BLaER1 treated with 17β-estradiol and CSF1 and Interleukin-3, amounts not matched to agents 10 nM and 100 nM (cell line): ENCODE data around the gene PRKAR2B.
"Not testable (repeated sequence)": the region's sequence is repeated elsewhere in the genome, so short reads cannot be mapped to it uniquely, and the experiment has no call there.

Experiments used
- H3K27ac ChIP-seq, 11 experiments: shearing (Covaris generic); formaldehyde crosslinking; 2 replicates each; pipeline ENCODE4 v1.8.1; 2022
- H3K27me3 ChIP-seq, 11 experiments: shearing (Covaris generic); formaldehyde crosslinking; 2 replicates each; pipeline ENCODE4 v1.8.1; 2022
- H3K36me3 ChIP-seq, 11 experiments: shearing (Covaris generic); formaldehyde crosslinking; 2 replicates each; pipeline ENCODE4 v1.8.1; 2022
- H3K4me1 ChIP-seq, 10 experiments: shearing (Covaris generic); formaldehyde crosslinking; 2 replicates each; pipeline ENCODE4 v1.8.1; 2022
- H3K4me2 ChIP-seq, 11 experiments: shearing (Covaris generic); formaldehyde crosslinking; 2 replicates each; pipeline ENCODE4 v1.8.1; 2022
- H3K4me3 ChIP-seq, 10 experiments: shearing (Covaris generic); formaldehyde crosslinking; 2 replicates each; pipeline ENCODE4 v1.8.1; 2022
- H3K9ac ChIP-seq, 11 experiments: shearing (Covaris generic); formaldehyde crosslinking; 2 replicates each; pipeline ENCODE4 v1.8.1; 2022
- H3K9me3 ChIP-seq, 11 experiments: shearing (Covaris generic); formaldehyde crosslinking; replicated peaks in 1 of 11; 2 replicates each; pipeline ENCODE4 v1.8.1; 2022
- H4K20me1 ChIP-seq, 11 experiments: shearing (Covaris generic); formaldehyde crosslinking; 2 replicates each; pipeline ENCODE4 v1.8.1; 2022
- Cebpa-rat ChIP-seq, 11 experiments: shearing (Covaris generic); IDR thresholded peaks; 2 replicates each; pipeline ENCODE4 v1.8.1; 2022

The PRKAR2B gene

DNA sequence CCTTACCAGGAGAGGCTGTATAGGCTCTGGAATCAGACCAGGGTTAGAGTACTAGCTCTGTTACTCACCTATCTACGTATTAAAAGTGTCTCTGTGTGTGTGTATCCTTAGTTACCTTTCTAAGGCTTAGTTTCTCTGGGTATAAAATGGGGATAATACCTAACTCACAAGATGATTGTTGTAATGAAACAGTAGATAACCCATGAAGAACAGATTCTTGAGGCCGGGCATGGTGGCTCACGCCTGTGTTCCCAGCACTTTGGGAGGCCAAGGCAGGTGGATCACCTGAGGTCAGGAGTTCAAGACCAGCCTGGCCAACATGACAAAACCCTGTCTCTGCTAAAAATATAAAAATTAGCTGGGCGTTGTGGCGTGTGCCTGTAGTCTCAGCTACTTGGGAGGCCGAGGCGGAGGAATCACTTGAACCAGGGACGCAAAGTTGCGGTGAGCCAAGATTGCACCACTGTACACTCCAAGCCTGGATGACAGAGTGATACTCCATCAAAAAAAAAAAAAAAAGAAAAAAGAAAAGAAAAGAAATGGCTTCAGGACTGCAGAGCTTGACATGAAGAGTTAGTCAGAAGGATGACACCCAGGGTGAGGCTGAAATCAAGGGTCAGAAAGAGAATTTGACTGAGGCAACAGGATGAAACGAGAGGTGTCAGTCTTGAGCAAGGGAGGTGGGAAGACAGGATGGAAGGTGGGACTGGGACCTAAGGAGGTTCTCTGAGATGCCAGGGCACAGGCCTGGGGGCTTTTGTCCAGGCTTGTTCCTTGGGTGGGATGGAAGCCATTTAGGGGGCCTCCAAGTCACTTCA, 33.4 kb downstream of the PRKAR2B start:
- Histone ChIP-seq H3K4me3 (no peak overlapping the region), H3K9ac (no peak overlapping the region), H4K20me1 (no peaks in the 10 kb centered on the region), H3K4me1 (0 out of 20 replicates have a peak, but pooled peaks cover 0 to 3% (median 0%) of the 10 kb centered on the region in 10 experiments), H3K4me2 (no peak overlapping the region), H3K27ac (no peak overlapping the region), H3K27me3 (no peaks in the 10 kb centered on the region), H3K9me3 (no peaks in the 10 kb centered on the region), H3K36me3 (no peaks in the 10 kb centered on the region)
- no peak for TF ChIP-seq Cebpa-rat (IDR thresholded peaks at IDR 0.05)

DNA sequence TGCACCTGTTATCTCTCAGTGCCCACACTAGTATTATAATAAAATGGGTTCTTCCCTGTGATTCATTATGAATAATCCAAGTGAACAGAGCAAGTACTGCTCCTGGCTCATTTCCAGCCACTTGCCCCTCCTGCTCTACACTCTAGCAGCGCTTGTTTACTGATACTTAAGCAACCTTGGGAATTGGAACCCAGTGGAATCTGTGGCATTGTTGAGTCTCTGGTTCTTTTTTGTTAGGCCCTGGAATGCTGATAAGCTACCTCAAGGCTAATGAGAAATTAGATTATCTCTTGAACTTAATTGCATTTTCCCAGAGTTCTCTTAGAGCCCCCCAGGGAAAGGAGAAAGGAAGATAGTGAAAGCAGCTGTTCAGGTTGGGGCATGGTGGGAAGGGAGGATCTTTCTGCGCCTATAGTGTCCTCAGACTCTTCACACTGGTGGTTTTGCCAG, 34.0 kb downstream of the PRKAR2B start:
- no peaks in the 10 kb centered on the region for H3K36me3 ChIP-seq
- 0 out of 20 replicates have a peak, but pooled peaks cover 0 to 3% (median 0%) of the 10 kb centered on the region in 10 experiments for H3K4me1 ChIP-seq
- no peak overlapping the region for H3K9ac ChIP-seq
- no peaks in the 10 kb centered on the region for H4K20me1 ChIP-seq
- no peak overlapping the region for H3K4me2 ChIP-seq
- no peaks in the 10 kb centered on the region for H3K27me3 ChIP-seq
- no peak overlapping the region for H3K4me3 ChIP-seq
- TF ChIP-seq Cebpa-rat (IDR thresholded peaks at IDR 0.05): no peak
- no peak overlapping the region for H3K27ac ChIP-seq
- H3K9me3 ChIP-seq: no peaks in the 10 kb centered on the region

DNA sequence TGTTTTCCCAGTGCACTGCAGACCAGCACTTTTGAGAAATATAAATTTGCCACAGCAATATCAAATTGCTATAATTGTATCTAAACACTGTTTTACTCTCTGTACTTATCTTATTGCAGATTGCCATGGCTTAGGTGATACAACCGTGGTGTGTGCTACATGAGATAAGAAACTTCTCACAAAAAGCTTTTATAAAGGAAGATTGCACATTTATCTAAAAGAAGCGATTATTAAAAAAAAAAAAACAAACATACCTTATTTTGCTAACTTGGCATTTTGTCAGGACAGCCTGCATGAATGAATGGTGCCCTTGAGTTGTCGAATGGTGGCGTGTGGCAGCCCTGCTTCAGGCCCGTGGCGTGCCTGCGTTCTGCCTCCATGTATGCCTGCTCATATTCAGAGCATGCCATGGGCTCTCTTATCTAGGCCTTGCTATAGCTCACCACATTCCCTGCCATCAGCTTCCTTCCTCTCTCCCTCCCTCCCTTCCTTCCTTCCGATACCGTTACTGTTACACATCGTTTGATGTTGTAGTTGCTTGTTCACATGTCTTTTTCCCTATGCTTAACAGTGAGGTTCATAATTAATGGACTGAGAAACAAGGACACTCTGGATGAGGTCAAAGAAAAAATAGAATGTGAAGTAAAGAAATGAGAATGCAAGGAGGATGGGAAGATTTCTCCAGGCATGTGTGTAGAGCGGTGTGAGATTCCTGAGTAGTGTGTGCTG, 34.9 kb downstream of the PRKAR2B start:
- TF ChIP-seq Cebpa-rat (IDR thresholded peaks at IDR 0.05): no peak
- Histone ChIP-seq H3K27ac (no peak overlapping the region), H4K20me1 (no peaks in the 10 kb centered on the region), H3K9ac (no peak overlapping the region), H3K27me3 (no peaks in the 10 kb centered on the region), H3K9me3 (no peaks in the 10 kb centered on the region), H3K4me2 (no peak overlapping the region), H3K36me3 (no peaks in the 10 kb centered on the region), H3K4me1 (0 out of 20 replicates have a peak, but pooled peaks cover 0 to 3% (median 0%) of the 10 kb centered on the region in 10 experiments), H3K4me3 (no peak overlapping the region)

DNA sequence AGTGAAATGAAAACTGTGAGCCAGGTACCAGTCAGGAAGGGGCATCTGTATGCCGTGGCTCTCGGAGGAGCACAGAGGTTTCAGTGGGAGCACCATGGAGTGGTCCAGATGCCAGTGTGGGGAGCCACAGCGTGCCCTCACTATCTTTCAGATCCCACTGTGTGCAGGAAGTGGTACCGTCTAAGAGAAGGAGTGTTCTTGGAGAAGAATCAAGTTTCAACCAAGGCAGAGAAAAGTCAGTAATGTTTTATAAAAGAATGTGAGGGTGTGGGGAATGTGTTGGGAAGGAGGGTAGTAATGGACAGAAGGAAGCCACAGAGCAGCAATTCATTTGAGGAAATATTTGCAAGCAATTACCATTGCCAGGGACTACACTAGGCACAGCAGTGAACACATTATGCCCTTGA, 35.6 kb downstream of the PRKAR2B start:
- H3K27me3 ChIP-seq: no peaks in the 10 kb centered on the region
- H3K36me3 ChIP-seq: no peaks in the 10 kb centered on the region
- no peak overlapping the region for H3K9ac ChIP-seq
- H3K9me3 ChIP-seq: no peaks in the 10 kb centered on the region
- no peak overlapping the region for H3K4me3 ChIP-seq
- no peak for TF ChIP-seq Cebpa-rat (IDR thresholded peaks at IDR 0.05)
- no peak overlapping the region for H3K27ac ChIP-seq
- H3K4me2 ChIP-seq: no peak overlapping the region
- H3K4me1 ChIP-seq: 0 out of 20 replicates have a peak, but pooled peaks cover 0 to 3% (median 0%) of the 10 kb centered on the region in 10 experiments
- H4K20me1 ChIP-seq: no peaks in the 10 kb centered on the region

DNA sequence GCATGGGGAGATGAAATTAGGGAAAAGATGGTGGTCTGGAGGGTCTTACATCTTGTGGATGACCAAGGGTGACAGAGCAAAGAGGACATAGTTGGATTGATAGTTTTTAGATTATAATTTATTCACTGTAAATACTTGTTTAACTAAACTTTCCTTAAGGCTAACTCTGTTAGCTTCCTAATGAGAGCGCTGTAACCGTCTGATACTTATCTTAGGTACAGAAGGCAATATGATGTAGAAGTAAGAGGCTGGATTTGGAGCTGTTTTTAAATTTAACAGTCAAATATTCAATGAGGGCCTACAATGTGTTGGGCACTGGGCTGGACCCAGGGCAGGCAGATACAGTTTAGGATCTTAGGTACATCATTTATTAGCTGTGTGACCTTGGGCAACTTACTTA, 36.0 kb downstream of the PRKAR2B start:
- no peaks in the 10 kb centered on the region for H4K20me1 ChIP-seq
- H3K9me3 ChIP-seq: no peaks in the 10 kb centered on the region
- H3K4me3 ChIP-seq: no peak overlapping the region
- H3K27ac ChIP-seq: no peak overlapping the region
- no peak overlapping the region for H3K4me2 ChIP-seq
- H3K36me3 ChIP-seq: no peaks in the 10 kb centered on the region
- H3K27me3 ChIP-seq: no peaks in the 10 kb centered on the region
- no peak overlapping the region for H3K9ac ChIP-seq
- no peak for TF ChIP-seq Cebpa-rat (IDR thresholded peaks at IDR 0.05)
- 0 out of 20 replicates have a peak, but pooled peaks cover 0 to 3% (median 0%) of the 10 kb centered on the region in 10 experiments for H3K4me1 ChIP-seq

DNA sequence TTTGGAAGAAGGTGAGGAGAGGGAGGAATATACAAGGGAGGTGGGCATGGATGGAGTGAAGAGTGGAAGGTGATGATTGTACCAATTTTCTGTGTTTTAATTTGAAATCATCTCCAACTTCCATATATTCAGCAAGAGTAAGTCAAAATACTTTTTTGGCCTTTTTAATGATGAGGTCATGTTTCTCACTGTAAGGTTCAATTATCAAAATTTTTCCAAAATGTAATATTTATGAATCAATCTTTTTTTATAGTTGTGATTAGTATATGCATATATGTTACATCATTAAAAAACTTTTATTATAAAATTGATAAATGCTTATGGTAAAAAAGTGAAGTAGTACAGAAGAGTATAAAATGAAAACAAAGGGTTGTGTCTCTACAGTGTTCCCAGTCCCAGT, 40.7 kb downstream of the PRKAR2B start:
- Histone ChIP-seq H3K4me3 (no peak overlapping the region), H3K9ac (no peak overlapping the region), H3K27me3 (no peaks in the 10 kb centered on the region), H4K20me1 (no peaks in the 10 kb centered on the region), H3K36me3 (no peaks in the 10 kb centered on the region), H3K4me2 (no peak overlapping the region), H3K4me1 (no peaks in the 10 kb centered on the region), H3K9me3 (no peaks in the 10 kb centered on the region), H3K27ac (no peak overlapping the region)
- TF ChIP-seq Cebpa-rat (IDR thresholded peaks at IDR 0.05): no peak

DNA sequence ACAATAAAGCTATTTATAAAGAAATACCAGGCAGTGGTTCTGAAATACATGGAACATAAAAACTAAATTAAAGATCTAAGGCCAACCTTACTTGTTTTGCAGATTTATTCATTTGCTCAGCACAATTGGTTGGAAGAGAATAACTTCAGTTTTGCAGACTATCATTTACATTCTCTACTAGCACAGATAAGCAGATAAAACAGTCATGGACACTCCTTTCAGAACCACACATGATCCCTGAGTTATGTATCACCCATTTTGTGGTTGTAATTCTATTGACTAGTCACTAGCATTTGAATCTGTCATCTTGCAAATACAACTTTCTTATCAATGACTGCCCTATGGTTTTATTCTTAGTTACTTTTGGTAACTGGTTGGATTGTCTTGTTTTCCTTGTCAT, 45.1 kb downstream of the PRKAR2B start:
- no peak for TF ChIP-seq Cebpa-rat (IDR thresholded peaks at IDR 0.05)
- H3K4me2 ChIP-seq: no peak overlapping the region
- no peak overlapping the region for H3K27ac ChIP-seq

DNA sequence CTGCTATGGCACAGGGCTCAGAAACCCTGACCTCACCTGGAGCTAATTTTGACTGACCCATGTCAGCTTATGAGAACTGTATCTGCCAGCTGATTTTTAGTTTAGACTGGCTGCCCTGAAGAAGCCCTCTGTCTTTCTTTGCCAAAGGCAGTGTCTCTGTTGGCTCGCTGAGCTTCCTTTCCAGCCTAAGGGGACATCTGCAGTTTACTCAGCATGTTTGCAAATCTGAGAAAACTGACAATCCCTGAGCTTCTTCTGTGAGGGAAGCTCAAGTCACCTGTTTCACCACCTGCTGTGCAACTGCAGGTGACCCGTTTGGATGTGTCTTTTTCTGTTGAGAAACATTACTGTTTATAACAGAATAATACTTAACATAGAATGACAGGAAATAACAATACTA, 46.0 kb downstream of the PRKAR2B start:
- H3K9me3 ChIP-seq: 0 out of 22 replicates have a peak, but pooled peaks cover 0 to 6% (median 0%) of the 10 kb centered on the region in 11 experiments
- no peak overlapping the region for H3K4me2 ChIP-seq
- TF ChIP-seq Cebpa-rat (IDR thresholded peaks at IDR 0.05): no peak
- no peaks in the 10 kb centered on the region for H3K27me3 ChIP-seq
- no peaks in the 10 kb centered on the region for H3K36me3 ChIP-seq
- H4K20me1 ChIP-seq: no peaks in the 10 kb centered on the region
- H3K4me1 ChIP-seq: no peaks in the 10 kb centered on the region
- no peak overlapping the region for H3K27ac ChIP-seq
- H3K4me3 ChIP-seq: no peak overlapping the region
- no peak overlapping the region for H3K9ac ChIP-seq

More for the DNA sequence above, 45.1 kb downstream of the PRKAR2B start:
- H4K20me1 ChIP-seq: no peaks in the 10 kb centered on the region
- 0 out of 22 replicates have a peak, but pooled peaks cover 0 to 4% (median 0%) of the 10 kb centered on the region in 11 experiments for H3K9me3 ChIP-seq
- no peaks in the 10 kb centered on the region for H3K27me3 ChIP-seq
- no peak overlapping the region for H3K9ac ChIP-seq
- no peak overlapping the region for H3K4me3 ChIP-seq
- H3K4me1 ChIP-seq: no peaks in the 10 kb centered on the region
- no peaks in the 10 kb centered on the region for H3K36me3 ChIP-seq

DNA sequence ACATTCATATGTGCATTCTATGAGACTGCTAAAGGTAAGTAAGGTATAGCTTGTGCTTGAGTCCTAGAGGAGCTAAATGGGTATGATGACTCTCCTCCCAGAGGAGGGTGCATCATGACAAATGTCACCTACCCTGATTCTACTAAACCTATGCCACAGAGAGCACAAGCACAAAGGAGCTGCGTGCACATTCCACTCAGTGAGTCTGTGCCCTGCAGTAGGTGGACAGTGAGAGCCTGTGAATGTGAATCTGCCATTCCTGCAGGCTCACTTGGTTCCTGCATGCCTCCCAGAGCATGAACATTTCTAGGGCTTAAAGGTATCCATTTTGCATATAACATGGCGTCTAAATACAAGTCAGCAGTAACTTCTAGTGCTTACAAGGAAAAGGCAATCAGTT, 46.8 kb downstream of the PRKAR2B start:
- TF ChIP-seq Cebpa-rat (IDR thresholded peaks at IDR 0.05): no peak
- Histone ChIP-seq H3K4me1 (no peaks in the 10 kb centered on the region), H3K9me3 (0 out of 22 replicates have a peak, but pooled peaks cover 0 to 6% (median 0%) of the 10 kb centered on the region in 11 experiments), H3K4me2 (no peak overlapping the region), H3K27ac (no peak overlapping the region), H4K20me1 (no peaks in the 10 kb centered on the region), H3K4me3 (no peak overlapping the region), H3K36me3 (no peaks in the 10 kb centered on the region), H3K27me3 (no peaks in the 10 kb centered on the region), H3K9ac (no peak overlapping the region)

DNA sequence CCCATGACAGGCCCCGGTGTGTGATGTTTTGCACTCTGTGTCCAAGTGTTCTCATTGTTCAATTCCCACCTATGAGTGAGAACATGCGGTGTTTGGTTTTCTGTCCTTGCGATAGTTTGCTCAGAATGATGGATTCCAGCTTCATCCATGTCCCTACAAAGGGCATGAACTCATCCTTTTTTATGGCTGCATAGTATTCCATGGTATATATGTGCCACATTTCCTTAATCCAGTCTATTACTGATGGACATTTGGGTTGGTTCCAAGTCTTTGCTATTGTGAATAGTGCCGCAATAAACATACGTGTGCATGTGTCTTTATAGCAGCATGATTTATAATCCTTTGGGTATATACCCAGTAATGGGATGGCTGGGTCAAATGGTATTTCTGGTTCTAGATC, 49.2 kb downstream of the PRKAR2B start:
- H3K27me3 ChIP-seq, H3K9ac ChIP-seq, H3K36me3 ChIP-seq, H3K9me3 ChIP-seq, H3K4me1 ChIP-seq, H3K27ac ChIP-seq, H4K20me1 ChIP-seq, H3K4me3 ChIP-seq, H3K4me2 ChIP-seq: not testable (repeated sequence)

DNA sequence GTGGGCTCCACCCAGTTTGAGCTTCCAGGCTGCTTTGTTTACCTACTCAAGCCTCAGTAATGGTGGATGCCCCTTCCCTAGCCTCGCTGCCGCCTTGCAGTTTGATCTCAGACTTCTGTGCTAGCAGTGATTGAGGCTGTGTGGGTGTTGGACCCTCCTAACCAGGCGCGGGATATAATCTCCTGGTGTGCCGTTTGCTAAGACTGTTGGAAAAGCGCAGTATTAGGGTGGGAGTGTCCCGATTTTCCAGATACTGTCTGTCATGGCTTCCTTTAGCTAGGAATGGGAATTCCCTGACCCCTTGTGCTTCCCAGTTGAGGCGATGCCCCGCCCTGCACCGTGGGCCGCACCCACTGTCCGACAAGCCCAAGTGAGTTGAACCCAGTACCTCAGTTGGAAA, 54.6 kb downstream of the PRKAR2B start:
- H3K27ac ChIP-seq, H3K4me3 ChIP-seq, H3K4me2 ChIP-seq, H3K36me3 ChIP-seq, H3K27me3 ChIP-seq, H3K9ac ChIP-seq, H4K20me1 ChIP-seq: not testable (repeated sequence)
- Histone ChIP-seq H3K9me3 (peaks cover 2 to 20% (median 11%) of the 10 kb centered on the region in 11 experiments; a peak in 14 of 22 replicates), H3K4me1 (peaks cover 0 to 16% (median 0%) of the 10 kb centered on the region in 10 experiments; a peak in 3 of 20 replicates)
